ENCODE measurements around the gene PTPN9. TPM values are rescaled to one million over a fixed set of nuclear protein-coding genes. Genes with fewer than 3 reads are reported as not detected.
"Not testable (repeated sequence)": the region's sequence is repeated elsewhere in the genome, so short reads cannot be mapped to it uniquely, and the experiment has no call there.

PTPN9 gene
- polyA plus RNA-seq, 4 donors: 37.2 to 46.6 (median 45.9) TPM

GRCh38 chr15:75533945-75534344 is 45.2 kb downstream of the PTPN9 start:
- DNase-seq (ENCODE audit: low read depth in 4 of 4, low spot score in 3 of 4): no peak

- peak in 2 of 4 donors; percentile 22 for DNase-seq (ENCODE audit: low read depth in 4 of 4, low spot score in 3 of 4)
These were observed 46.5 kb downstream of the PTPN9 start for GRCh38 chr15:75532413-75533250.

- no peak for DNase-seq (ENCODE audit: low read depth in 4 of 4, low spot score in 3 of 4)
These were observed 48.1 kb downstream of the PTPN9 start for GRCh38 chr15:75531041-75531450.

- no peak for DNase-seq (ENCODE audit: low read depth in 4 of 4, low spot score in 3 of 4)
These were observed 48.9 kb downstream of the PTPN9 start for GRCh38 chr15:75530169-75530568.

GRCh38 chr15:75525756-75526155 is 53.4 kb downstream of the PTPN9 start:
- DNase-seq (ENCODE audit: low read depth in 4 of 4, low spot score in 3 of 4): not testable (repeated sequence)

- DNase-seq (ENCODE audit: low read depth in 4 of 4, low spot score in 3 of 4): no peak
These were observed 56.1 kb downstream of the PTPN9 start for GRCh38 chr15:75523011-75523410.

- no peak for DNase-seq (ENCODE audit: low read depth in 4 of 4, low spot score in 3 of 4)
These were observed 61.9 kb downstream of the PTPN9 start for GRCh38 chr15:75517233-75517632.

GRCh38 chr15:75508840-75509532 is 70.1 kb downstream of the PTPN9 start:
- peak in 1 of 4 donors; percentile 8 for DNase-seq (ENCODE audit: low read depth in 4 of 4, low spot score in 3 of 4)

- DNase-seq (ENCODE audit: low read depth in 4 of 4, low spot score in 3 of 4): no peak
These were observed 76.8 kb downstream of the PTPN9 start for GRCh38 chr15:75502360-75502759.

GRCh38 chr15:75493732-75494131 is 85.4 kb downstream of the PTPN9 start:
- DNase-seq (ENCODE audit: low read depth in 4 of 4, low spot score in 3 of 4): no peak

GRCh38 chr15:75483961-75484360 is 95.2 kb downstream of the PTPN9 start:
- no peak for DNase-seq (ENCODE audit: low read depth in 4 of 4, low spot score in 3 of 4)

- not testable (repeated sequence) for DNase-seq (ENCODE audit: low read depth in 4 of 4, low spot score in 3 of 4)
These were observed 95.6 kb downstream of the PTPN9 start for GRCh38 chr15:75483556-75483955.

- DNase-seq (ENCODE audit: low read depth in 4 of 4, low spot score in 3 of 4): no peak
These were observed 96.0 kb downstream of the PTPN9 start for GRCh38 chr15:75483106-75483505.

- DNase-seq (ENCODE audit: low read depth in 4 of 4, low spot score in 3 of 4): not testable (repeated sequence)
These were observed 98.7 kb downstream of the PTPN9 start for GRCh38 chr15:75480463-75480862.

- no peak for DNase-seq (ENCODE audit: low read depth in 4 of 4, low spot score in 3 of 4)
These were observed 99.4 kb downstream of the PTPN9 start for GRCh38 chr15:75479670-75480069.

GRCh38 chr15:75477094-75477493 is 102.0 kb downstream of the PTPN9 start:
- DNase-seq (ENCODE audit: low read depth in 4 of 4, low spot score in 3 of 4): not testable (repeated sequence)

GRCh38 chr15:75468913-75469598 is 110.1 kb downstream of the PTPN9 start:
- no peak for DNase-seq (ENCODE audit: low read depth in 4 of 4, low spot score in 3 of 4)

GRCh38 chr15:75460646-75461045 is 118.5 kb downstream of the PTPN9 start:
- DNase-seq (ENCODE audit: low read depth in 4 of 4, low spot score in 3 of 4): no peak

GRCh38 chr15:75459581-75459980 is 119.5 kb downstream of the PTPN9 start:
- DNase-seq (ENCODE audit: low read depth in 4 of 4, low spot score in 3 of 4): no peak

- DNase-seq (ENCODE audit: low read depth in 4 of 4, low spot score in 3 of 4): no peak
These were observed 122.4 kb downstream of the PTPN9 start for GRCh38 chr15:75456710-75457109.

- peak in 1 of 4 donors; percentile 22 for DNase-seq (ENCODE audit: low read depth in 4 of 4, low spot score in 3 of 4)
These were observed 123.1 kb downstream of the PTPN9 start for GRCh38 chr15:75455982-75456531.
